A549 (cell line): Measurements from ENCODE around the gene GNA15. TPM values are rescaled to one million over a fixed set of nuclear protein-coding genes. Genes with fewer than 3 reads are reported as not detected.

ENCODE experiments used
- ATAC-seq, 2 experiments: fragments of 200-7000 bp in 1 of 2; fragments of >200 bp in 1 of 2; cut with Nextera tagmentation in 1 of 2; cut with Tn5 transposase in 1 of 2; 3 replicates each; pipeline versions ENCODE4 v1.8.0 to v1.9.1; 2018 to 2020; ENCODE audit warnings: mild to moderate bottlenecking in 1 of 2, moderate library complexity in 1 of 2
- CTCF ChIA-PET: fragments of 300-600 bp; sonication (Branson Sonifier 250); formaldehyde crosslinking; extraction: SDS; loops from one replicate; lab custom pipeline; 2021; ENCODE audit warnings: antibody characterized with exemption, inconsistent platforms; lab: Yijun Ruan, JAX
- POLR2A ChIA-PET: fragments of 350-600 bp; formaldehyde crosslinking; extraction: SDS; loops from one replicate; lab custom pipeline; 2021; ENCODE audit warnings: antibody characterized with exemption, inconsistent platforms; lab: Yijun Ruan, JAX
- DNase-seq, 2 experiments: peaks; one replicate each; pipeline versions ENCODE4 v3.0.0 to v3.0.0-alpha.2; 2011 to 2016; ENCODE audit warnings: low read depth in 1 of 2, low spot score in 1 of 2
- FAIRE-seq: peaks from 2 replicates; lab custom pipeline; 2011; peaks lifted over from hg19 to GRCh38; lab: Jason Lieb, UNC
- H3K27ac ChIP-seq, 2 experiments: fragments of >200 bp; sonication (Bioruptor Twin); formaldehyde crosslinking; 3 replicates each; pipeline ENCODE4 v1.5.1; 2016 to 2017
- H3K4me1 ChIP-seq: fragments of >200 bp; sonication (Bioruptor Twin); formaldehyde crosslinking; 3 replicates; pipeline ENCODE4 v1.6.1; 2016
- H3K4me2 ChIP-seq: fragments of >200 bp; sonication (Bioruptor Twin); formaldehyde crosslinking; 3 replicates; pipeline ENCODE4 v1.6.1; 2016
- H3K4me3 ChIP-seq: fragments of >200 bp; sonication (Bioruptor Twin); formaldehyde crosslinking; 3 replicates; pipeline ENCODE4 v1.5.1; 2016
- H3K9me3 ChIP-seq: fragments of >200 bp; sonication (Bioruptor Twin); formaldehyde crosslinking; 3 replicates; pipeline ENCODE4 v1.6.1; 2016
- BHLHE40 ChIP-seq: IDR thresholded peaks from 2 replicates; pipeline ENCODE4 v1.6.1; 2012; ENCODE audit warnings: low read depth, low read length, inconsistent platforms
- CEBPB ChIP-seq, 2 experiments: fragments of >200 bp in 1 of 2; sonication (Bioruptor Twin) in 1 of 2; formaldehyde crosslinking in 1 of 2; IDR thresholded peaks; 2 replicates each; pipeline ENCODE4 v1.6.1; 2012 to 2016
- CHD4 ChIP-seq: fragments of 200-600 bp; sonication (generic); IDR thresholded peaks from 2 replicates; pipeline ENCODE4 v1.6.1; 2016; ENCODE audit warnings: antibody characterized with exemption, mild to moderate bottlenecking, borderline replicate concordance
- EHF ChIP-seq: fragments of 250-450 bp; sonication (Bioruptor Pico); IDR thresholded peaks from 2 replicates; pipeline ENCODE4 v1.5.0; 2020; ENCODE audit warnings: mild to moderate bottlenecking
- EP300 ChIP-seq, 2 experiments: fragments of >200 bp; sonication (Bioruptor Twin); formaldehyde crosslinking; IDR thresholded peaks; 2 replicates in 1 of 2; 3 replicates in 1 of 2; pipeline ENCODE4 v1.6.1; 2016 to 2017
- ESRRA ChIP-seq: fragments of 150-350 bp; IDR thresholded peaks from 2 replicates; pipeline ENCODE4 v1.6.1; 2014; ENCODE audit warnings: mild to moderate bottlenecking, low read length, borderline replicate concordance
- FOSL2 ChIP-seq, 2 experiments: fragments of 450-650 bp in 1 of 2; fragments of >200 bp in 1 of 2; sonication (Bioruptor Twin) in 1 of 2; formaldehyde crosslinking; IDR thresholded peaks; 2 replicates each; pipeline versions ENCODE4 v1.5.0 to v1.6.1; 2016 to 2020; ENCODE audit warnings: mild to moderate bottlenecking in 1 of 2, moderate library complexity in 1 of 2
- GATA3 ChIP-seq: IDR thresholded peaks from 2 replicates; pipeline ENCODE4 v1.6.1; 2012; ENCODE audit warnings: borderline replicate concordance
- HDAC2 ChIP-seq: fragments of 200-600 bp; sonication (generic); IDR thresholded peaks from 2 replicates; pipeline ENCODE4 v1.6.1; 2016
- JUN ChIP-seq, 2 experiments: fragments of >200 bp; sonication (Bioruptor Twin); formaldehyde crosslinking; IDR thresholded peaks; 2 replicates in 1 of 2; 3 replicates in 1 of 2; pipeline ENCODE4 v1.6.1; 2016 to 2017
- JUNB ChIP-seq: fragments of >200 bp; sonication (Bioruptor Twin); formaldehyde crosslinking; IDR thresholded peaks from 2 replicates; pipeline ENCODE4 v1.6.1; 2016
- KDM1A ChIP-seq: fragments of 200-600 bp; sonication (generic); IDR thresholded peaks from 2 replicates; pipeline ENCODE4 v1.6.1; 2016; ENCODE audit warnings: low read depth, mild to moderate bottlenecking
- KDM5A ChIP-seq: fragments of 200-600 bp; sonication (generic); IDR thresholded peaks from 2 replicates; pipeline ENCODE4 v1.6.1; 2016; ENCODE audit warnings: antibody characterized with exemption, mild to moderate bottlenecking
- MYC ChIP-seq: IDR thresholded peaks from 2 replicates; pipeline ENCODE4 v1.6.1; 2012; ENCODE audit warnings: mild to moderate bottlenecking, inconsistent platforms, low read length, improper control_type of control experiment, borderline replicate concordance
- NPAS2 ChIP-seq: fragments of 250-450 bp; sonication (Bioruptor Pico); IDR thresholded peaks from 2 replicates; pipeline ENCODE4 v1.8.0; 2022; ENCODE audit warnings: mild to moderate bottlenecking, moderate library complexity, borderline replicate concordance
- POLR2A ChIP-seq: IDR thresholded peaks from 2 replicates; pipeline ENCODE4 v1.6.1; 2012; ENCODE audit warnings: mild to moderate bottlenecking, low read length
- POLR2AphosphoS2 ChIP-seq: conservative IDR thresholded peaks from 2 replicates; pipeline ENCODE4 v1.6.1; 2012; ENCODE audit warnings: low read length, improper control_type of control experiment, inconsistent platforms
- RAD21 ChIP-seq, 2 experiments: fragments of >200 bp in 1 of 2; sonication (Bioruptor Twin) in 1 of 2; formaldehyde crosslinking in 1 of 2; IDR thresholded peaks in 1 of 2; conservative IDR thresholded peaks in 1 of 2; 2 replicates in 1 of 2; 3 replicates in 1 of 2; pipeline ENCODE4 v1.6.1; 2012 to 2018; ENCODE audit warnings: inconsistent platforms in 1 of 2
- RNF2 ChIP-seq: fragments of 200-600 bp; sonication (generic); IDR thresholded peaks from 2 replicates; pipeline ENCODE4 v1.6.1; 2016; ENCODE audit warnings: low read depth, mild to moderate bottlenecking, antibody characterized with exemption, moderate library complexity, borderline replicate concordance
- ZNF302 ChIP-seq: fragments of 250-450 bp; sonication (Bioruptor Pico); IDR thresholded peaks from 2 replicates; pipeline ENCODE4 v1.9.0; 2021; ENCODE audit warnings: inconsistent platforms, mild to moderate bottlenecking, moderate library complexity
- WGBS: methylation state at CpG from one replicate; pipeline ENCODE4 v1.1.6; 2017; ENCODE audit errors: missing lambda C conversion rate; 5-methylcytosine and 5-hydroxymethylcytosine counted together
- polyA plus RNA-seq, 4 experiments: library from polyadenylated mRNA; depleted of rRNA in 3 of 4; stranded (reverse); fragments of >200 nt; fragmentation: RNase III in 1 of 4; extraction: RNeasy Plus Mini Kit Qiagen cat#74134 plus additional on column Dnase treatment in 1 of 4; gene quantifications; 2 replicates in 3 of 4; 3 replicates in 1 of 4; pipeline ENCODE4 v1.2.3, GENCODE V29; 2011 to 2017
- TF ChIP-seq, protein P1 (sequence below): fragments of 450-650 bp; IDR thresholded peaks from 2 replicates; pipeline ENCODE4 v1.6.1; 2014; ENCODE audit warnings: antibody characterized with exemption
- TF ChIP-seq, protein P2 (sequence below): IDR thresholded peaks from 2 replicates; pipeline ENCODE4 v1.6.1; 2012
- TF ChIP-seq, protein P3 (sequence below): fragments of >200 bp; sonication (Bioruptor Twin); formaldehyde crosslinking; IDR thresholded peaks from 3 replicates; pipeline ENCODE4 v1.5.1; 2016

GNA15 gene
- polyA plus RNA-seq, 2 of the 4 experiments (the other 2 are of a cell fraction): 0.06 TPM; not detected in 1

DNA sequence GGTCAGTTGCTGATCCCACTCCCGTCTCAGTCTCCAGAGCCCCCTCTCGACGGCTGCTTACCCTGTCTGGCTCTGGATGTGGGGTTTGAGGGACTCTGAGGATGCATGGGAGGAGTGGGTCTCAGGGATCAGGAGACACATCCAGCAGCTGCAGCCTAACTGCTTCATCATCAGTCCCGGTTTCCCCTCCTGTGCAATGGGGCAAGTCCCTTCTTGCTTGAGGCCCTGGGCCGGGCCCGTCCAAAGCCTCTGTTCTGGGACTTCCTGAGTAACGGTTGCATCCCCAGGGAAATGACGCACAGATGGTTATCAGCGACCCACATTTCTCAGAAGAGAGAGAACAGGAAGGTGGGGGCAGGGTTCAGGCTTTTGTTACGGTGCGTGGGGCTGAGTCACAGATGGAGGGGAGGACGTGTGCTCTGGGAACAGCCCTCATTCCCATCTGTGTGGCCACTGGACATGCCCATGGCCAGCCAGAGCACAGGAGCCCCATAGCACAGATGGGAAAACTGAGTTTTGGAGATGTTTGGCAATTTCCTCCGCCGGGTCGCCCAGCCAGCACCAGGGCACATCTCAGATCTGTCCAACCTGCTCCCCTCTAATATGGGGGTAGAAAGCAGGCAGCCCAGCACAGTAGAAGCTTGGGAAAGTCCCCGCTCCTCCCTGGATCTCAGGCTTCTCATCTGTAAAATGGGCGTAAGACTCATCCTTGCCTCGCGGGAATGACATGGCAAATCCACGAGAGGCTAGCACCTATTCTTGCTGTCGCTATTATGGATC lies 19.3 kb downstream of the GNA15 start:
- no peak for FAIRE-seq
- Histone ChIP-seq H3K4me1 (peaks cover 12% of the 10 kb centered on the region), H3K9me3 (no peaks in the 10 kb centered on the region), H3K4me2 (peak overlapping the region; percentile 54)
- CTCF ChIA-PET: interaction anchor here (0.7 to 1.0 kb wide), 2 partner anchors 8 to 51 kb away, joined by 3 read pairs; no protein-coding TSS in a partner anchor
- 33% methylated on average over 14 of the region's 21 CpGs for WGBS
- TF ChIP-seq, protein P1, sequence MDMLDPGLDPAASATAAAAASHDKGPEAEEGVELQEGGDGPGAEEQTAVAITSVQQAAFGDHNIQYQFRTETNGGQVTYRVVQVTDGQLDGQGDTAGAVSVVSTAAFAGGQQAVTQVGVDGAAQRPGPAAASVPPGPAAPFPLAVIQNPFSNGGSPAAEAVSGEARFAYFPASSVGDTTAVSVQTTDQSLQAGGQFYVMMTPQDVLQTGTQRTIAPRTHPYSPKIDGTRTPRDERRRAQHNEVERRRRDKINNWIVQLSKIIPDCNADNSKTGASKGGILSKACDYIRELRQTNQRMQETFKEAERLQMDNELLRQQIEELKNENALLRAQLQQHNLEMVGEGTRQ: no peak
- peak; percentile 49; the same call in 1 of the 2 replicates for TF ChIP-seq MYC
- no peak for TF ChIP-seq ESRRA
- TF ChIP-seq POLR2A: peak; percentile 23
- 0 out of 5 replicates have a peak, but pooled peaks of 1 of the 2 experiments have one; percentile 4 for TF ChIP-seq RAD21 (conservative IDR thresholded peaks at IDR 0.05 in 1 of 2, IDR thresholded peaks at IDR 0.05 in 1 of 2)
- TF ChIP-seq, protein P2, sequence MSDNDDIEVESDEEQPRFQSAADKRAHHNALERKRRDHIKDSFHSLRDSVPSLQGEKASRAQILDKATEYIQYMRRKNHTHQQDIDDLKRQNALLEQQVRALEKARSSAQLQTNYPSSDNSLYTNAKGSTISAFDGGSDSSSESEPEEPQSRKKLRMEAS: peak; percentile 57
- TF ChIP-seq, protein P3, sequence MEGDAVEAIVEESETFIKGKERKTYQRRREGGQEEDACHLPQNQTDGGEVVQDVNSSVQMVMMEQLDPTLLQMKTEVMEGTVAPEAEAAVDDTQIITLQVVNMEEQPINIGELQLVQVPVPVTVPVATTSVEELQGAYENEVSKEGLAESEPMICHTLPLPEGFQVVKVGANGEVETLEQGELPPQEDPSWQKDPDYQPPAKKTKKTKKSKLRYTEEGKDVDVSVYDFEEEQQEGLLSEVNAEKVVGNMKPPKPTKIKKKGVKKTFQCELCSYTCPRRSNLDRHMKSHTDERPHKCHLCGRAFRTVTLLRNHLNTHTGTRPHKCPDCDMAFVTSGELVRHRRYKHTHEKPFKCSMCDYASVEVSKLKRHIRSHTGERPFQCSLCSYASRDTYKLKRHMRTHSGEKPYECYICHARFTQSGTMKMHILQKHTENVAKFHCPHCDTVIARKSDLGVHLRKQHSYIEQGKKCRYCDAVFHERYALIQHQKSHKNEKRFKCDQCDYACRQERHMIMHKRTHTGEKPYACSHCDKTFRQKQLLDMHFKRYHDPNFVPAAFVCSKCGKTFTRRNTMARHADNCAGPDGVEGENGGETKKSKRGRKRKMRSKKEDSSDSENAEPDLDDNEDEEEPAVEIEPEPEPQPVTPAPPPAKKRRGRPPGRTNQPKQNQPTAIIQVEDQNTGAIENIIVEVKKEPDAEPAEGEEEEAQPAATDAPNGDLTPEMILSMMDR: no peak
- TF ChIP-seq JUNB: 0 out of 2 replicates have a peak, but pooled peaks have one; percentile 29
- no peak for TF ChIP-seq HDAC2
- TF ChIP-seq FOSL2 (IDR thresholded peaks at IDR 0.05): peak; percentile 40; the same call in 1 of the 2 replicates
- TF ChIP-seq FOSL2 (CRISPR knock-in tag; IDR thresholded peaks at IDR 0.05): peak; percentile 85
- no peak for TF ChIP-seq ZNF302 (CRISPR knock-in tag)
- peak; percentile 95 for TF ChIP-seq GATA3
- peak; percentile 88; the same call in 1 of the 2 replicates for TF ChIP-seq KDM1A
- TF ChIP-seq RNF2: no peak
- peak in 1 of 2 experiments; percentile 27; a peak in 2 of 5 replicates for TF ChIP-seq EP300 (IDR thresholded peaks at IDR 0.05)
- TF ChIP-seq KDM5A: no peak
- TF ChIP-seq EHF (CRISPR knock-in tag): no peak
- no peak for TF ChIP-seq NPAS2 (CRISPR knock-in tag)
- TF ChIP-seq JUN (IDR thresholded peaks at IDR 0.05): no peak; a peak in 1 of 5 replicates
- TF ChIP-seq, all 56 proteins: peak for 9
- ATAC-seq: peak; percentile 92 to 93
- Histone ChIP-seq H3K4me3 (no peak overlapping the region), H3K27ac (peak overlapping the region; percentile 76 to 86)
- POLR2A ChIA-PET: no interaction called here
- peak; percentile 75 to 92 for DNase-seq

DNA sequence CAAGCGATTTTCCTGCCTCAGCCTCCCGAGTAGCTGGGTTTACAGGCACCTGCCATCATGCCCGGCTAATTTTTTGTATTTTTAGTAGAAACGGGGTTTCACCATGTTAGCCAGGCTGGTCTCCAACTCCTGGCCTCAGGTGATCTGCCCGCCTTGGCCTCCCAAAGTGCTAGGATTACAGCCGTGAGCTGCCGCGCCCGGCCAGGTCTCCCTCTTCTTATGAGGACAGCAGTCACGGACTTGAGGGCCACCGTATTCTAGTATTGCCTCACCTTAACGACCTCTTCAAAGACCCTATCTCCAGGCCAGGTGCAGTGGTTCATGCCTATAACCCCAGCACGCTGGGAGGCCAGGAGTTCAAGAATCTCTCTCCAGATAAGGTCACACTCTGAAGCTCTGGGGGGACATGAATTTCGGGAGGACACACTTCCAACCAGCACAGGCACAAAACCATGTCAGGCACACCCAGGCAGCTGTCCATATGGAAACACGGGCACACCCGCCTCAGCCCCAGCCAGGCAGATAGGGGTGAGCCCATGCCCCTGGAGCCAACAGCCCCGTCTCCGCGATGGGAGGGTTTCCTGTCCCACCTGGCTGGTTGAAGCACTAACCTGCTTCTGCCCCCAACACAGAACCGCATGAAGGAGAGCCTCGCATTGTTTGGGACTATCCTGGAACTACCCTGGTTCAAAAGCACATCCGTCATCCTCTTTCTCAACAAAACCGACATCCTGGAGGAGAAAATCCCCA lies 21.4 kb downstream of the GNA15 start:
- ATAC-seq: no peak
- CTCF ChIA-PET: interaction anchor here (1.9 to 11.0 kb wide), 3 partner anchors 13 to 53 kb away, joined by 5 to 164 read pairs (median 96); no protein-coding TSS in a partner anchor
- H3K4me2 ChIP-seq: no peak overlapping the region

More for the DNA sequence above, 21.4 kb downstream of the GNA15 start:
- Histone ChIP-seq H3K9me3 (no peaks in the 10 kb centered on the region), H3K4me1 (peaks cover 18% of the 10 kb centered on the region), H3K4me3 (no peak overlapping the region), H3K27ac (no peak overlapping the region)
- DNase-seq: no peak
- 91% methylated on average over 16 of the region's 23 CpGs for WGBS
- POLR2A ChIA-PET: no interaction called here
- TF ChIP-seq BHLHE40 (no peak), CHD4 (no peak), POLR2AphosphoS2 (no peak), GATA3 (no peak), CEBPB (IDR thresholded peaks at IDR 0.05) (no peak)
- TF ChIP-seq, protein P3: no peak
- TF ChIP-seq, all 56 proteins: peak for 0
- no peak for FAIRE-seq
